ENCODE results near the gene PGBD1. TPM values are rescaled to one million over a fixed set of nuclear protein-coding genes. Genes with fewer than 3 reads are reported as not detected.

PGBD1 gene
- total and polyA plus RNA-seq, 2 of the 13 experiments (the other 11 are each of a cell fraction or from before 2014, with no cell fraction given), result 3.6 to 6.9 TPM

DNA sequence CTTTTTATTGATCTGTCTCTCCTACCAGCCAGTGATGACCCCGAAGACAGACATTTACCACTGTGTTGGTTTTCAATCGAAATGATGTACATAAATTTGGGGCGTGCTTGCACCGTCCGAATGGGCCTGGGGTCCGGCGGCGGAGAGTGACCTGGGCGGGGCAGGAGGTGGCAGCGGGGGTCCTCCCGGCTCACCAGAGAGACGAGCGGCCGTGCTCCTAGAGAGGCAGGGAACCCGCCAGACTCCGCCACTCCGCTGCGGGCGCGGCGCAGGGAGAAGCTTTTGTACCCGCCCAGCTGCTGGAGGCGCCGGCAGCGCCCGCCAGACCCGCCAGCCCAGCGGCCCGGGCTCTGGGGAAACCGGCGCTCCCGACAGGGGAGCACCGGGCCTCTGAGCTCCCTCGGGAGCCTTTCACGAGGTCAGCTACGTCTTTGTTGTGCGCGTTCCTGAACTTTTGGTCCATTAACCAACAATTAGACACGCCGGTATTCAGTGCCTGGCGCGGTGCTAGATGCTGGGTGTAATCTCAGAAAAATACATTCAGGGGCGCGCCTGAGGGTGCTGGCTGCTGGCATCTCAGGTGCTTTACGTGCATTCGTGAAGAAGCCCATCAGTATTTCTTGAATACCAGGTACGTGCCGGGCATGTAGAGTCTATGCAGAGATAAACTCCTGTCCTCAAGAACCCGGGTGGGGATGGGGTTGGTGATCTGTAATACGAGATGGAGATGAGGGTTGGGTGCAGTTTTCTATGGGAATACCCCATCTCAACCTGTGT lies at the start of gene PGBD1 (continued):
- TF ChIP-seq JARID2 (CRISPR knock-in tag; IDR thresholded peaks at IDR 0.05; ENCODE audit: insufficient replicate concordance) (peak; percentile 54), GFI1 (CRISPR knock-in tag; IDR thresholded peaks at IDR 0.05; ENCODE audit: borderline replicate concordance) (no peak), SSRP1 (CRISPR knock-in tag; IDR thresholded peaks at IDR 0.05) (0 out of 2 replicates have a peak, but pooled peaks have one; percentile 61), ERF (CRISPR knock-in tag; IDR thresholded peaks at IDR 0.05) (peak; percentile 59; the same call in 1 of the 2 replicates), STAT5B (CRISPR knock-in tag; IDR thresholded peaks at IDR 0.05) (no peak), SAP130 (CRISPR knock-in tag; IDR thresholded peaks at IDR 0.05; ENCODE audit: low read depth) (peak; percentile 92), CCAR2 (optimal IDR thresholded peaks at IDR 0.05; ENCODE audit: low read depth, low read length) (no peak), ATF1 (CRISPR knock-in tag; IDR thresholded peaks at IDR 0.05) (no peak), RXRA (CRISPR knock-in tag; IDR thresholded peaks at IDR 0.05) (peak; percentile 61; the same call in 1 of the 2 replicates), FOSL1 (CRISPR knock-in tag; IDR thresholded peaks at IDR 0.05; ENCODE audit: borderline replicate concordance) (no peak), YEATS4 (CRISPR knock-in tag; IDR thresholded peaks at IDR 0.05; ENCODE audit: borderline replicate concordance) (peak; percentile 86), ZSCAN12 (CRISPR knock-in tag; IDR thresholded peaks at IDR 0.05) (no peak), SMAD1 (CRISPR knock-in tag; IDR thresholded peaks at IDR 0.05; ENCODE audit: borderline replicate concordance, low read depth) (peak; percentile 53; the same call in 1 of the 2 replicates), ZNF510 (CRISPR knock-in tag; IDR thresholded peaks at IDR 0.05; ENCODE audit: low read depth) (0 out of 2 replicates have a peak, but pooled peaks have one; percentile 63), ZBTB21 (CRISPR knock-in tag; IDR thresholded peaks at IDR 0.05) (no peak), SP1 (IDR thresholded peaks at IDR 0.05) (no peak), SP1 (CRISPR knock-in tag; IDR thresholded peaks at IDR 0.05) (no peak), AGO2 (optimal IDR thresholded peaks at IDR 0.05; ENCODE audit: low read depth, low read length) (peak; percentile 86)
- TF ChIP-seq, protein P1, sequence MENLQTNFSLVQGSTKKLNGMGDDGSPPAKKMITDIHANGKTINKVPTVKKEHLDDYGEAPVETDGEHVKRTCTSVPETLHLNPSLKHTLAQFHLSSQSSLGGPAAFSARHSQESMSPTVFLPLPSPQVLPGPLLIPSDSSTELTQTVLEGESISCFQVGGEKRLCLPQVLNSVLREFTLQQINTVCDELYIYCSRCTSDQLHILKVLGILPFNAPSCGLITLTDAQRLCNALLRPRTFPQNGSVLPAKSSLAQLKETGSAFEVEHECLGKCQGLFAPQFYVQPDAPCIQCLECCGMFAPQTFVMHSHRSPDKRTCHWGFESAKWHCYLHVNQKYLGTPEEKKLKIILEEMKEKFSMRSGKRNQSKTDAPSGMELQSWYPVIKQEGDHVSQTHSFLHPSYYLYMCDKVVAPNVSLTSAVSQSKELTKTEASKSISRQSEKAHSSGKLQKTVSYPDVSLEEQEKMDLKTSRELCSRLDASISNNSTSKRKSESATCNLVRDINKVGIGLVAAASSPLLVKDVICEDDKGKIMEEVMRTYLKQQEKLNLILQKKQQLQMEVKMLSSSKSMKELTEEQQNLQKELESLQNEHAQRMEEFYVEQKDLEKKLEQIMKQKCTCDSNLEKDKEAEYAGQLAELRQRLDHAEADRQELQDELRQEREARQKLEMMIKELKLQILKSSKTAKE (CRISPR knock-in tag; IDR thresholded peaks at IDR 0.05; ENCODE audit: borderline replicate concordance), result no peak
- TF ChIP-seq, protein P2, sequence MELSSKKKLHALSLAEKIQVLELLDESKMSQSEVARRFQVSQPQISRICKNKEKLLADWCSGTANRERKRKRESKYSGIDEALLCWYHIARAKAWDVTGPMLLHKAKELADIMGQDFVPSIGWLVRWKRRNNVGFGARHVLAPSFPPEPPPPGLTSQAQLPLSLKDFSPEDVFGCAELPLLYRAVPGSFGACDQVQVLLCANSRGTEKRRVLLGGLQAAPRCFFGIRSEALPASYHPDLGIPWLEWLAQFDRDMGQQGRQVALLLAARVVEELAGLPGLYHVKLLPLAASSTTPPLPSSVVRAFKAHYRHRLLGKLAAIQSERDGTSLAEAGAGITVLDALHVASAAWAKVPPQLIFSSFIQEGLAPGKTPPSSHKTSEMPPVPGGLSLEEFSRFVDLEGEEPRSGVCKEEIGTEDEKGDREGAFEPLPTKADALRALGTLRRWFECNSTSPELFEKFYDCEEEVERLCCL (CRISPR knock-in tag; IDR thresholded peaks at IDR 0.05; ENCODE audit: borderline replicate concordance), result peak; percentile 71; the same call in 1 of the 2 replicates
- TF ChIP-seq, protein P3, sequence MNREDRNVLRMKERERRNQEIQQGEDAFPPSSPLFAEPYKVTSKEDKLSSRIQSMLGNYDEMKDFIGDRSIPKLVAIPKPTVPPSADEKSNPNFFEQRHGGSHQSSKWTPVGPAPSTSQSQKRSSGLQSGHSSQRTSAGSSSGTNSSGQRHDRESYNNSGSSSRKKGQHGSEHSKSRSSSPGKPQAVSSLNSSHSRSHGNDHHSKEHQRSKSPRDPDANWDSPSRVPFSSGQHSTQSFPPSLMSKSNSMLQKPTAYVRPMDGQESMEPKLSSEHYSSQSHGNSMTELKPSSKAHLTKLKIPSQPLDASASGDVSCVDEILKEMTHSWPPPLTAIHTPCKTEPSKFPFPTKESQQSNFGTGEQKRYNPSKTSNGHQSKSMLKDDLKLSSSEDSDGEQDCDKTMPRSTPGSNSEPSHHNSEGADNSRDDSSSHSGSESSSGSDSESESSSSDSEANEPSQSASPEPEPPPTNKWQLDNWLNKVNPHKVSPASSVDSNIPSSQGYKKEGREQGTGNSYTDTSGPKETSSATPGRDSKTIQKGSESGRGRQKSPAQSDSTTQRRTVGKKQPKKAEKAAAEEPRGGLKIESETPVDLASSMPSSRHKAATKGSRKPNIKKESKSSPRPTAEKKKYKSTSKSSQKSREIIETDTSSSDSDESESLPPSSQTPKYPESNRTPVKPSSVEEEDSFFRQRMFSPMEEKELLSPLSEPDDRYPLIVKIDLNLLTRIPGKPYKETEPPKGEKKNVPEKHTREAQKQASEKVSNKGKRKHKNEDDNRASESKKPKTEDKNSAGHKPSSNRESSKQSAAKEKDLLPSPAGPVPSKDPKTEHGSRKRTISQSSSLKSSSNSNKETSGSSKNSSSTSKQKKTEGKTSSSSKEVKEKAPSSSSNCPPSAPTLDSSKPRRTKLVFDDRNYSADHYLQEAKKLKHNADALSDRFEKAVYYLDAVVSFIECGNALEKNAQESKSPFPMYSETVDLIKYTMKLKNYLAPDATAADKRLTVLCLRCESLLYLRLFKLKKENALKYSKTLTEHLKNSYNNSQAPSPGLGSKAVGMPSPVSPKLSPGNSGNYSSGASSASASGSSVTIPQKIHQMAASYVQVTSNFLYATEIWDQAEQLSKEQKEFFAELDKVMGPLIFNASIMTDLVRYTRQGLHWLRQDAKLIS (CRISPR knock-in tag; IDR thresholded peaks at IDR 0.05), result no peak

Data from HepG2 (cell line).